ENCODE results near the gene AGMO. TPM values are rescaled to one million over a fixed set of nuclear protein-coding genes. Genes with fewer than 3 reads are reported as not detected.
"Not testable (repeated sequence)": the region's sequence is repeated elsewhere in the genome, so short reads cannot be mapped to it uniquely, and the experiment has no call there.

Gene AGMO
- total RNA-seq, 2 experiments from 2014 or later = not detected

DNA sequence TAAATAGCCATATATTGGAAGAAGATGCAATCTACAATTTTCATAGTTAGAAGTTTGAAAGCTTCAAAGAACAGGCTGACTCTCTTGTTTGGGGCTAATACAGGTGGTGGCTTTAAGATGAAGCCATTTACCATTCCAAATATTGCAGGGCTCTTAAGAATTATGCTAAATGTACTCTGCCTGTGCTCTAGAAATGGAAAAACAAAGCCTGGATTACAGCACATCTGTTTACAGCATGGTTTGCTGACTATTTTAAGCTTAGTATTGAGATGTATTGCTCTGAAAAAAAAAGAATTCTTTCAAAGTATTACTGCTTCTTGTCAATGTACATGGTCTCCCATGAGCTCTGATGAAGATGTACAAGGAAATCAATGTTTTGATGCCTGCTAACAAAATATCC lies 34.2 kb downstream of the AGMO start:
- no peak for ATAC-seq
- TF ChIP-seq CTCF (IDR thresholded peaks at IDR 0.05) = no peak

GRCh38 chr7:15525652-15526263 lies 36.1 kb downstream of the AGMO start:
- no peak overlapping the region for H3K4me3 Mint-ChIP-seq
- H3K27ac Mint-ChIP-seq = no peak overlapping the region
- ATAC-seq = no peak
- intact Hi-C loops (cut with micrococcal nuclease) = no loop called here
- DNase-seq = no peak
- no peaks in the 10 kb centered on the region for H3K27me3 Mint-ChIP-seq
- no peaks in the 10 kb centered on the region for H3K4me1 Mint-ChIP-seq (ENCODE audit: low read depth)
- peaks cover 19% of the 10 kb centered on the region for H3K9me3 Mint-ChIP-seq
- H3K36me3 Mint-ChIP-seq (ENCODE audit: low read depth) = no peaks in the 10 kb centered on the region
- POLR2A ChIA-PET = no interaction called here
- CTCF ChIA-PET = no interaction called here
- TF ChIP-seq CTCF (IDR thresholded peaks at IDR 0.05) = no peak

More for the DNA sequence above, 34.2 kb downstream of the AGMO start:
- H3K4me1 Mint-ChIP-seq (ENCODE audit: low read depth) = no peaks in the 10 kb centered on the region
- no peak overlapping the region for H3K4me3 Mint-ChIP-seq
- ChIA-PET POLR2A (no interaction called here), CTCF (no interaction called here)
- H3K27ac Mint-ChIP-seq = no peak overlapping the region
- no peaks in the 10 kb centered on the region for H3K27me3 Mint-ChIP-seq
- peaks cover 8% of the 10 kb centered on the region for H3K9me3 Mint-ChIP-seq
- intact Hi-C loops (cut with micrococcal nuclease) = no loop called here
- no peak for DNase-seq
- no peaks in the 10 kb centered on the region for H3K36me3 Mint-ChIP-seq (ENCODE audit: low read depth)

- Mint-ChIP-seq H3K36me3 (ENCODE audit: low read depth) (no peaks in the 10 kb centered on the region), H3K9me3 (peaks cover 24% of the 10 kb centered on the region), H3K27me3 (no peaks in the 10 kb centered on the region), H3K27ac (no peak overlapping the region), H3K4me1 (ENCODE audit: low read depth) (no peaks in the 10 kb centered on the region), H3K4me3 (no peak overlapping the region)
- POLR2A ChIA-PET = no interaction called here
- intact Hi-C loops (cut with micrococcal nuclease) = no loop called here
- CTCF ChIA-PET = no interaction called here
- no peak for TF ChIP-seq CTCF (IDR thresholded peaks at IDR 0.05)
- DNase-seq (no peak), ATAC-seq (no peak)
These were observed 37.7 kb downstream of the AGMO start for GRCh38 chr7:15524077-15524476.

DNA sequence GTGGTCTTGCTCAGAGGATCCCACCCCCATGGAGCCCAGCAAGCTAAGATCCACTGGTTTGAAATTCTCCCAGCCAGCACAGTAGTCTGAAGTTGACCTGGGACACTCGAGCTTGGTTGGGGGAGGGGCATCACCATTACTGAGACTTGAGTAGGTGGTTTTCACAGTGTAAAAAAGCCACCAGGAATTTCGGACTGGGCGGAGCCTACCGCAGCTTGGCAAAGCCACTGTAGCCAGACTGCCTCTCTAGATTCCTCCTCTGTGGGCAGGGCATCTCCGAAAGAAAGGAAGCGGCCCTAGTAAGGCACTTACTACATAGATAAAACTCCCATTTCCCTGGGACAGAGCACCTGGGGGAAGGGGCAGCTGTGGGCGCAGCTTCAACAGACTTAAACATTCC lies 44.0 kb downstream of the AGMO start:
- DNase-seq; CTCF ChIA-PET; POLR2A ChIA-PET; ATAC-seq; H3K4me3 Mint-ChIP-seq; intact Hi-C loops (cut with micrococcal nuclease); H3K4me1 Mint-ChIP-seq (ENCODE audit: low read depth); H3K36me3 Mint-ChIP-seq (ENCODE audit: low read depth); H3K27me3 Mint-ChIP-seq; H3K27ac Mint-ChIP-seq: not testable (repeated sequence)
- peaks cover 19% of the 10 kb centered on the region for H3K9me3 Mint-ChIP-seq

DNA sequence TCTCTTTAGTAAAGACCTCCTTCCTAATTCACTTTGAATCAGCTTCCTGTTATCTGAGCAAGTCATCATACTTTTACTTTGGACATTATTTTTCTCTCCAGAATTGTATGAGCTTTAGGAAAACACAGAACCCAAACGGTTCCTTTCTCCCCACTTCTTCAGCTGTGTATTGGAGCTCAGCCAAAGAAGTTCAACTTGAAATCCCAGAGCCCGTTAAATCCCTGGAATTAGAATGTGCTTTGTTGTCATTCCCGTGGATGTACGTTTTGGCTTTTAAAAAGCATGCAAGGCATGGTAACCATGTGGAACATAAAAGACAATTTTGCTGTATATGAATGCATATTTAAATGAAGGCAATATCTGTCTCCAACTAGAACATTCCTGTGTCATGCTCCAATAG lies 46.6 kb downstream of the AGMO start:
- CTCF ChIA-PET = no interaction called here
- H3K36me3 Mint-ChIP-seq (ENCODE audit: low read depth) = no peaks in the 10 kb centered on the region
- DNase-seq (no peak), ATAC-seq (no peak)
- POLR2A ChIA-PET = no interaction called here
- no peak overlapping the region for H3K27ac Mint-ChIP-seq
- intact Hi-C loops (cut with micrococcal nuclease) = no loop called here
- TF ChIP-seq CTCF (IDR thresholded peaks at IDR 0.05) = no peak
- no peaks in the 10 kb centered on the region for H3K4me1 Mint-ChIP-seq (ENCODE audit: low read depth)
- H3K4me3 Mint-ChIP-seq = no peak overlapping the region
- H3K27me3 Mint-ChIP-seq = no peaks in the 10 kb centered on the region
- peaks cover 4% of the 10 kb centered on the region for H3K9me3 Mint-ChIP-seq

DNA sequence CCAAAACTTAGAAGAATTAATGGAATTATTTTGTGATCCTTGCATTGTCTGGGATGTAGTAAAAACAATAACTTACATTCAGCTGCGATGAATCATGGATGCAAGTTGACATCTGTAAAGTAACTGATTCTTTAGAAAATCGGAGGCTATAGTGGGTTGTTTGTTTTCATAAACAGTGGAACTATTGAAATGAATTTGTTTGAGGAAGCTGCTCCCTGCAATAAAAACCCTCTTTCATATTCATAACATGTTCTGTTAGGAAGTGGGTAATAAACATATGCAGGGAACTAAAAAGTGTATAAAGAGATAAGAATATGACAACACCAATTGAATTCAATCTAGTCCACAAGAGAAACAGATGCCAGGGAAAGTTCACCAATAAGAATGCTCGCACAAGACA lies 53.6 kb downstream of the AGMO start:
- ChIA-PET CTCF (no interaction called here), POLR2A (no interaction called here)
- no peak for TF ChIP-seq CTCF (IDR thresholded peaks at IDR 0.05)
- no peaks in the 10 kb centered on the region for H3K4me1 Mint-ChIP-seq (ENCODE audit: low read depth)
- no peaks in the 10 kb centered on the region for H3K36me3 Mint-ChIP-seq (ENCODE audit: low read depth)
- H3K27ac Mint-ChIP-seq = no peak overlapping the region
- DNase-seq (no peak), ATAC-seq (no peak)
- H3K4me3 Mint-ChIP-seq = no peak overlapping the region
- no peaks in the 10 kb centered on the region for H3K27me3 Mint-ChIP-seq
- intact Hi-C loops (cut with micrococcal nuclease) = no loop called here
- peaks cover 2% of the 10 kb centered on the region for H3K9me3 Mint-ChIP-seq
